Osteocyte (in vitro differentiated cells): Measurements from ENCODE around the gene ZNF496. TPM values are rescaled to one million over a fixed set of nuclear protein-coding genes. Genes with fewer than 3 reads are reported as not detected.

Experiments used
- DNase-seq: peaks from one replicate; pipeline ENCODE4 v3.0.0; 2021; ENCODE audit warnings: mixed read lengths; ENCODE audit not compliant: unreplicated experiment; ENCODE audit errors: extremely low spot score
- H3K27ac Mint-ChIP-seq: one replicate; pipeline ENCODE4 v1.8.0; 2021; ENCODE audit warnings: mild to moderate bottlenecking, mixed read lengths; ENCODE audit not compliant: unreplicated experiment
- H3K27me3 Mint-ChIP-seq: one replicate; pipeline ENCODE4 v1.8.0; 2021; ENCODE audit warnings: mixed read lengths; ENCODE audit not compliant: unreplicated experiment
- H3K36me3 Mint-ChIP-seq: one replicate; pipeline ENCODE4 v1.8.0; 2021; ENCODE audit warnings: mixed read lengths; ENCODE audit not compliant: unreplicated experiment
- H3K4me1 Mint-ChIP-seq: one replicate; pipeline ENCODE4 v1.8.0; 2021; ENCODE audit warnings: mixed read lengths; ENCODE audit not compliant: unreplicated experiment
- H3K4me3 Mint-ChIP-seq: one replicate; pipeline ENCODE4 v1.8.0; 2021; ENCODE audit warnings: mild to moderate bottlenecking, moderate library complexity, mixed read lengths; ENCODE audit not compliant: unreplicated experiment
- H3K9me3 Mint-ChIP-seq: one replicate; pipeline ENCODE4 v1.8.0; 2021; ENCODE audit warnings: mixed read lengths; ENCODE audit not compliant: unreplicated experiment
- total RNA-seq: library from RNA; stranded (reverse); gene quantifications from 2 replicates; pipeline ENCODE4 v1.2.1, GENCODE V29; 2021
- TF ChIP-seq, protein P1 (sequence below): fragments of 200-600 bp; sonication (generic); IDR thresholded peaks from 2 replicates; pipeline ENCODE4 v1.5.0; 2021; ENCODE audit warnings: antibody characterized with exemption, mild to moderate bottlenecking, moderate library complexity

Gene ZNF496
- total RNA-seq, 1 donor from 2014 or later, result 39.8 TPM

- no peaks in the 10 kb centered on the region for H3K27me3 Mint-ChIP-seq
- H3K9me3 Mint-ChIP-seq, result no peaks in the 10 kb centered on the region
- no peak overlapping the region for H3K4me3 Mint-ChIP-seq
- H3K4me1 Mint-ChIP-seq, result peaks cover 7% of the 10 kb centered on the region
- TF ChIP-seq, protein P1, sequence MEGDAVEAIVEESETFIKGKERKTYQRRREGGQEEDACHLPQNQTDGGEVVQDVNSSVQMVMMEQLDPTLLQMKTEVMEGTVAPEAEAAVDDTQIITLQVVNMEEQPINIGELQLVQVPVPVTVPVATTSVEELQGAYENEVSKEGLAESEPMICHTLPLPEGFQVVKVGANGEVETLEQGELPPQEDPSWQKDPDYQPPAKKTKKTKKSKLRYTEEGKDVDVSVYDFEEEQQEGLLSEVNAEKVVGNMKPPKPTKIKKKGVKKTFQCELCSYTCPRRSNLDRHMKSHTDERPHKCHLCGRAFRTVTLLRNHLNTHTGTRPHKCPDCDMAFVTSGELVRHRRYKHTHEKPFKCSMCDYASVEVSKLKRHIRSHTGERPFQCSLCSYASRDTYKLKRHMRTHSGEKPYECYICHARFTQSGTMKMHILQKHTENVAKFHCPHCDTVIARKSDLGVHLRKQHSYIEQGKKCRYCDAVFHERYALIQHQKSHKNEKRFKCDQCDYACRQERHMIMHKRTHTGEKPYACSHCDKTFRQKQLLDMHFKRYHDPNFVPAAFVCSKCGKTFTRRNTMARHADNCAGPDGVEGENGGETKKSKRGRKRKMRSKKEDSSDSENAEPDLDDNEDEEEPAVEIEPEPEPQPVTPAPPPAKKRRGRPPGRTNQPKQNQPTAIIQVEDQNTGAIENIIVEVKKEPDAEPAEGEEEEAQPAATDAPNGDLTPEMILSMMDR, result no peak
- no peak overlapping the region for H3K27ac Mint-ChIP-seq
- no peak for DNase-seq
- H3K36me3 Mint-ChIP-seq, result peaks cover 37% of the 10 kb centered on the region
Measured at GRCh38 chr1:247299723-247300381, 31.8 kb downstream of the ZNF496 start.

GRCh38 chr1:247298701-247299100 is 33.0 kb downstream of the ZNF496 start:
- H3K27me3 Mint-ChIP-seq, result no peaks in the 10 kb centered on the region

GRCh38 chr1:247298124-247298481 is 33.6 kb downstream of the ZNF496 start:
- no peak overlapping the region for H3K4me3 Mint-ChIP-seq
- H3K27me3 Mint-ChIP-seq, result no peaks in the 10 kb centered on the region
- DNase-seq, result no peak
- no peaks in the 10 kb centered on the region for H3K9me3 Mint-ChIP-seq
- TF ChIP-seq, protein P1, result no peak
- H3K27ac Mint-ChIP-seq, result no peak overlapping the region
- peaks cover 19% of the 10 kb centered on the region for H3K4me1 Mint-ChIP-seq
- peaks cover 24% of the 10 kb centered on the region for H3K36me3 Mint-ChIP-seq

More at GRCh38 chr1:247298701-247299100, 33.0 kb downstream of the ZNF496 start:
- peaks cover 18% of the 10 kb centered on the region for H3K4me1 Mint-ChIP-seq
- no peak overlapping the region for H3K4me3 Mint-ChIP-seq
- TF ChIP-seq, protein P1, result no peak
- H3K36me3 Mint-ChIP-seq, result peaks cover 28% of the 10 kb centered on the region
- no peak for DNase-seq
- H3K9me3 Mint-ChIP-seq, result no peaks in the 10 kb centered on the region
- no peak overlapping the region for H3K27ac Mint-ChIP-seq

GRCh38 chr1:247297263-247298123 is 34.2 kb downstream of the ZNF496 start:
- Mint-ChIP-seq H3K36me3 (peaks cover 17% of the 10 kb centered on the region), H3K4me3 (no peak overlapping the region), H3K4me1 (peaks cover 22% of the 10 kb centered on the region), H3K27ac (no peak overlapping the region), H3K27me3 (no peaks in the 10 kb centered on the region), H3K9me3 (no peaks in the 10 kb centered on the region)
- DNase-seq, result no peak
- TF ChIP-seq, protein P1, result no peak

DNA sequence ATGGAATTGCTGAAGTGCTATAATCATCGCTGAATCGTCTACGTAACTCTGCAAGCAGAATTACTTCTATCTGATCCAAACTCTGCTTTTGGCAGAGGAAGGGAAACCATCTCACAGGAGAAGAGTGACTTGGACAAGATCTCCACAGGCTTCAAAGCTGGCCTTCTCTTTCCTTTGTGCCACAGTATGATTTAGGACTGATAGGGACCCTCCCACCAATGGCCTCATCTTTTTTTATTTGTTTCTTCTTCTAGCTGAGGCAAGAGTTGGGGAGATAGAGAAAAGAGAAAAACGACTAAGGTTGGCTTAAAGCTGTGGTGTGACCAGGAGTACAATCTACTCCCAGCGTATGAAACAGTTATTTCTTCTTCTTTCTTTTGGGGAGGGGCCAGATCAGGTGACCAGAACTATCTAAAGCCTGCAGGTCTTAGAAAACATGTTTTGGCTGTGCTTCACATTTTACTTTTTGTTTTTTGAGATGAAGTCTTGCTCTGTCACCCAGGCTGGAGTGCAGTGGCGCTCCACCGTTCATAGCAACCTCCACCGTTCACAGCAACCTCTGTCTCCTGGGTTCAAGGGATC is 35.0 kb downstream of the ZNF496 start:
- no peaks in the 10 kb centered on the region for H3K9me3 Mint-ChIP-seq
- peaks cover 22% of the 10 kb centered on the region for H3K4me1 Mint-ChIP-seq
- DNase-seq, result no peak
- H3K4me3 Mint-ChIP-seq, result no peak overlapping the region
- H3K27me3 Mint-ChIP-seq, result no peaks in the 10 kb centered on the region
- TF ChIP-seq, protein P1, result no peak
- H3K27ac Mint-ChIP-seq, result no peak overlapping the region
- H3K36me3 Mint-ChIP-seq, result peaks cover 13% of the 10 kb centered on the region
